Activated B cell treated with CpG ODN at 0.5 μM for 24 hours (primary cell): Measurements from ENCODE around the gene FDX2. TPM values are rescaled to one million over a fixed set of nuclear protein-coding genes. Genes with fewer than 3 reads are reported as not detected.

Experiments
- ATAC-seq: fragments of 200-7000 bp; cut with Tn5 transposase; one replicate; pipeline ENCODE4 v1.10.0; 2021; ENCODE audit warnings: low read depth, mild to moderate bottlenecking, moderate library complexity
- CTCF ChIA-PET: fragments of 350-600 bp; sonication (Branson Sonifier 250); formaldehyde crosslinking; loops from one replicate; lab custom pipeline; 2021; ENCODE audit warnings: antibody characterized with exemption; lab: Charles Lee
- POLR2A ChIA-PET: fragments of 350-600 bp; sonication (Branson Sonifier 250); formaldehyde crosslinking; loops from one replicate; lab custom pipeline; 2021; ENCODE audit warnings: antibody characterized with exemption; lab: Charles Lee
- DNase-seq: peaks from one replicate; pipeline ENCODE4 v3.0.0; 2022
- H3K27ac Mint-ChIP-seq: one replicate; pipeline ENCODE4 v1.8.0; 2020; ENCODE audit warnings: mixed read lengths
- H3K27me3 Mint-ChIP-seq: one replicate; pipeline ENCODE4 v1.8.0; 2021; ENCODE audit warnings: mixed read lengths
- H3K36me3 Mint-ChIP-seq: one replicate; pipeline ENCODE4 v1.8.0; 2021; ENCODE audit warnings: low read depth, mixed read lengths
- H3K4me1 Mint-ChIP-seq: one replicate; pipeline ENCODE4 v1.8.0; 2021; ENCODE audit warnings: mixed read lengths
- H3K4me3 Mint-ChIP-seq: one replicate; pipeline ENCODE4 v1.8.0; 2020; ENCODE audit warnings: mild to moderate bottlenecking, mixed read lengths
- H3K9me3 Mint-ChIP-seq: one replicate; pipeline ENCODE4 v1.8.0; 2020; ENCODE audit warnings: mixed read lengths
- CTCF ChIP-seq: fragments of 200-600 bp; IDR thresholded peaks from one replicate; pipeline ENCODE4 v1.8.0; 2022; ENCODE audit warnings: antibody characterized with exemption, mild to moderate bottlenecking
- intact Hi-C: fragments of 100-400 bp; cut with micrococcal nuclease; formaldehyde crosslinking; loops from one replicate; pipeline ENCODE4 v1.15.1; 2024
- total RNA-seq: library from RNA; stranded (reverse); gene quantifications from 2 replicates; pipeline ENCODE4 v1.2.3, GENCODE V29; 2022

Gene FDX2
- total RNA-seq, 1 donor from 2014 or later = 12.8 TPM

DNA sequence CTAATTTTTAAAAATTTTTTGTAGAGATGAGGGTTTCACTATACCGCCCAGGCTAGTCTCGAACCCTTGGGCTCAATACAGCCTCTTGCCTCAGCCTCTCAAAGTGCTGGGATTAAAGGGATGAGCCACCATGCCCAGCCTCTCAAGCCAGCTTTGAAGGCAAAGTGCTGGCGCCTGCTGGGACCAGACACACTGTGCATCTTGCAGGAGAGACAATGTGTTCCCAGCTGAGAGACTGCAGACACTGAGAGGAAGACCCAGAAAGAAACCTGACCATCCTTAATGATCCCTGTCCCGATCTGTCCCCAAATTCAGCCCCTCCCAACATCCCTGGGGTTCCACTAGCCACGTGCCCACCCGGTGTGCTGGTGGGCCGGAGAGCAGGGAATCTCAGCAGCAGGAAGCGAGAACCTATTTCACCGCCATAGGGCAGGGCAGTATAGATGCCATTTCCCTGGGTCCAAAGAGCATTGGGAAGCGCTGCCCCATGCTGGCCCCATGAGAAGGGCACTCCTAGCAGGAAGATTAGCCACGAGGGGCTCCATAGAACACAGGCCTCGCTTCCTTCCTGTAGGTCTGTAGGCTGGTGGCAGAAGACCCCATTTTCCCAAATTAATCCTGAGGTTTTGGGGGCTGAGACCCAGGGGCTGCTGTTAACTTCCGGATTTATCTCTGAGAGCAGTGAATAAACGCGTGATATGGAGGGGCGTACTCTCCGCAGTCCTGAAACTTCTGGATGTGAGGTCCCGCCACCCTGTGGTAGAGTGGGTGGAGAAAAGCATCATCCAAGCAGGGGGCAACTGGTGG is 16.5 kb upstream of the FDX2 start:
- POLR2A ChIA-PET = interaction anchor here (0.6 to 3.6 kb wide), 10 partner anchors 17 to 483 kb away, joined by 3 to 54 read pairs (median 10); partner anchors contain the start of genes ANGPTL6, FDX2, ICAM1 and ICAM5
- Mint-ChIP-seq H3K36me3 (peaks cover 57% of the 10 kb centered on the region), H3K27me3 (no peaks in the 10 kb centered on the region), H3K4me3 (peak overlapping the region; percentile 96), H3K27ac (peak overlapping the region; percentile 96), H3K9me3 (no peaks in the 10 kb centered on the region), H3K4me1 (peaks cover 25% of the 10 kb centered on the region)
- no peak for ATAC-seq
- intact Hi-C loops = loop anchor here (2.0 kb wide), 2 partner anchors 38 to 48 kb away; partner anchors contain the start of gene TYK2
- no peak for DNase-seq
- CTCF ChIA-PET = no interaction called here
- TF ChIP-seq CTCF = no peak

DNA sequence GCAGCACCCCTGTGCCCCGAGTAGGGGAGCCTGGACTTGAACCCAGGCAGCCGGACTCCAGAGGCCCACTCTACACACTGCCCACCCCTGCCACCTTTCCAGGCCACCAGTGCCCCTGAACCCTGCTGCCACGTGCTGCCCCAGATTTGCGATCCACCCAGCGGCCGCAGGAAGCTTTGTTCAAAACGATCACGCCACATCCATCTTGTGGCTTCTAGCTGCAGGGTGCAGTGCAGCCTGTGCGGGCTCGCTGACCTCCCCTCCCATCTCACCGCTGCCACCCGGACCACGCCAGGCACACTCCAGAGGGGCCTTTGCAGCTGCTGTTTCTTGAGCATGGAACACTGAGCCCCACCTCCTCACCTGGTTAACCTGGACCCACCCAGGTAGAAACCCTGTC is 13.7 kb upstream of the FDX2 start:
- TF ChIP-seq CTCF = no peak
- H3K36me3 Mint-ChIP-seq = peaks cover 67% of the 10 kb centered on the region
- intact Hi-C loops = no loop called here
- ChIA-PET CTCF (no interaction called here), POLR2A (interaction anchor here (0.6 kb wide), 1 partner anchor 1189 kb away, joined by 3 read pairs; no protein-coding TSS in a partner anchor)
- no peaks in the 10 kb centered on the region for H3K9me3 Mint-ChIP-seq
- no peak for ATAC-seq
- DNase-seq = no peak
- H3K27me3 Mint-ChIP-seq = no peaks in the 10 kb centered on the region
- H3K27ac Mint-ChIP-seq = no peak overlapping the region
- no peak overlapping the region for H3K4me3 Mint-ChIP-seq
- peaks cover 23% of the 10 kb centered on the region for H3K4me1 Mint-ChIP-seq

DNA sequence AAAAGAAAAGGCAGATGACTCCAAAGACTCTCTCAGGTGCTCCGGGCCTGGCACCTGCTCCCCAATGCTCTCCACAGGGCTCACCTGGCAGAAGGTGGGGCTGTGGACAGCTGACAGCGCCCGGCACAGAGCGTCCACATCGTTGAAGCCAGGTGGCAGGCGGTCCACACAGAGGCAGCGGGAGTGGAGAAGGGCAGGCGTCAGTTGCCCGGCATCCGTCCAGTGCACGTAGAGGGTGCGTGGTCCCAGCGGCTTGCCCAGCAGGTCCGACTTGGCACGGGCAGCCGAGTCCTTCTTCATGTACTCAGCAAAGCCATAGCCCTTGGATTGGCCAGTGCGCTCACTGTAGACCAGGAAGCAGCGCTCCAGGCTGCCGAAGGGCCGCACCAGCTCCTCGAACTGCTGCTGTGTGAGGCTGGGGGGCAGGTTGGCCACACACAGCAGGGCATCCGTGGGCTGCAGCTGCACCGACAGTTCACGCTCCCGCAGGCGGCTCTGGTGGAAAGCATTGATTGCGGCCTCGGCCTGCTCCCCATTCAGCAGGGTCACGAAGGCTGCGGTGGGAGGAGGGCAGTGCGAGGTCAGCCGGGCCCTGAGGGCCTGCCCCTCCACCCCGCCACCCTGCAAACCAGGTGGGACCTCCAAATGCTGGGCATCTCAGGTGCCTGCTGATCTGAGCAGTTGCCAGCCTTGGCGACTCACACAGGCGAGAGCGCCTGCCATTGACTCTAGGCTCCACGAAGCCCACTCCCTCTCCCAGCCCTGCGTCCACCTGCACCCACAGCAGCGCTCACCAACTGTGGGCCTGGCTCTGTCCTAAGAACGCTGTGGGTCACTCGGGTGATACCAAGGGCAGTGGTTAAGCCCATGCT is 13.0 kb upstream of the FDX2 start:
- peaks cover 18% of the 10 kb centered on the region for H3K4me1 Mint-ChIP-seq
- no peak for ATAC-seq
- peaks cover 70% of the 10 kb centered on the region for H3K36me3 Mint-ChIP-seq
- H3K4me3 Mint-ChIP-seq = no peak overlapping the region
- H3K27me3 Mint-ChIP-seq = no peaks in the 10 kb centered on the region
- no peaks in the 10 kb centered on the region for H3K9me3 Mint-ChIP-seq
- DNase-seq = no peak
- intact Hi-C loops = no loop called here
- ChIA-PET POLR2A (no interaction called here), CTCF (no interaction called here)
- H3K27ac Mint-ChIP-seq = no peak overlapping the region
- no peak for TF ChIP-seq CTCF

GRCh38 chr19:10327793-10328192 is 12.0 kb upstream of the FDX2 start:
- peaks cover 11% of the 10 kb centered on the region for H3K4me1 Mint-ChIP-seq
- DNase-seq (no peak), ATAC-seq (no peak)
- ChIA-PET CTCF (interaction anchor here (1.4 kb wide), 1 partner anchor 61 kb away, joined by 4 read pairs; no protein-coding TSS in a partner anchor), POLR2A (interaction anchor here (0.8 kb wide), 1 partner anchor 15 kb away, joined by 3 read pairs; no protein-coding TSS in a partner anchor)
- no peaks in the 10 kb centered on the region for H3K9me3 Mint-ChIP-seq
- no peak overlapping the region for H3K27ac Mint-ChIP-seq
- no peaks in the 10 kb centered on the region for H3K27me3 Mint-ChIP-seq
- H3K4me3 Mint-ChIP-seq = no peak overlapping the region
- intact Hi-C loops = no loop called here
- peaks cover 67% of the 10 kb centered on the region for H3K36me3 Mint-ChIP-seq
- TF ChIP-seq CTCF = no peak

DNA sequence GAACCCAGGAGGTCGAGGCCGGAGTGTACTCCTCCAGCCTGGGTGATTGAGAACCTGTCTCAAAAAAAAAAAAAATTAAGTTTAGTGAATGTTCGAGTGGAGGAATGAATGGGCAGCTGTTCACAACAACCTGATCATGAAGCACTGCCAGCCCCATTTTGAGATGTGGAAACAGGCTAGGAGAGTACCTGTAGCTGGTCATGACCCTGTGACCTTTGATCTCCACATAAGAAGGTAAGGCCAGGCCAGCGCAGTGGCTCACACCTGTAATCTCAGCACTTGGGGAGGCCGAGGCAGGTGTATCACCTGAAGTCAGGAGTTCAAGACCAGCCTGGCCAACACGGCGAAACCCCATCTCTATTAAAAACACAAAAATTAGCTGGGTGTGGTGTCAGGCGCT is 9.9 kb upstream of the FDX2 start:
- ATAC-seq (no peak), DNase-seq (no peak)
- Mint-ChIP-seq H3K36me3 (peaks cover 77% of the 10 kb centered on the region), H3K4me3 (no peak overlapping the region), H3K27me3 (no peaks in the 10 kb centered on the region), H3K27ac (no peak overlapping the region), H3K9me3 (no peaks in the 10 kb centered on the region), H3K4me1 (no peaks in the 10 kb centered on the region)
- TF ChIP-seq CTCF = no peak
- ChIA-PET CTCF (no interaction called here), POLR2A (no interaction called here)
- intact Hi-C loops = no loop called here
